ENCODE data around the gene CHST11. TPM values are rescaled to one million over a fixed set of nuclear protein-coding genes. Genes with fewer than 3 reads are reported as not detected.

CHST11 gene
- total RNA-seq, 4 donors from 2014 or later, result 2.1 to 7.3 (median 4.9) TPM

- WGBS, 2 donors, result 85 to 90% methylated on average over 12 of the region's 12 CpGs
- TF ChIP-seq CTCF (IDR thresholded peaks at IDR 0.05) (no peak), POLR2A (IDR thresholded peaks at IDR 0.05) (no peak)
- no peak for DNase-seq (ENCODE audit: low spot score in 2 of 2)
- intact Hi-C loops (cut with DNase I; ENCODE audit: low total_unique reads), result no loop called here
- no peak overlapping the region for H3K4me3 ChIP-seq (ENCODE audit: low read depth, poor library complexity, severe bottlenecking)
Measured at GRCh38 chr12:104653730-104654664, 197.2 kb downstream of the CHST11 start.

- peak in 1 of 2 donors; percentile 68 for DNase-seq (ENCODE audit: low spot score in 2 of 2)
- intact Hi-C loops (cut with DNase I; ENCODE audit: low total_unique reads), result no loop called here
- 94 to 97% methylated on average over 16 of the region's 16 CpGs for WGBS, 2 donors
- no peak overlapping the region for H3K4me3 ChIP-seq (ENCODE audit: low read depth, poor library complexity, severe bottlenecking)
- TF ChIP-seq CTCF (IDR thresholded peaks at IDR 0.05) (no peak), POLR2A (IDR thresholded peaks at IDR 0.05) (no peak)
Measured at GRCh38 chr12:104654665-104655609, 198.2 kb downstream of the CHST11 start.

- intact Hi-C loops (cut with DNase I; ENCODE audit: low total_unique reads), result no loop called here
- DNase-seq (ENCODE audit: low spot score in 2 of 2), result no peak
- WGBS, 2 donors, result 90 to 93% methylated on average over 10 of the region's 10 CpGs
- no peak overlapping the region for H3K4me3 ChIP-seq (ENCODE audit: low read depth, poor library complexity, severe bottlenecking)
- no peak for TF ChIP-seq POLR2A (IDR thresholded peaks at IDR 0.05)
- TF ChIP-seq CTCF (IDR thresholded peaks at IDR 0.05), result no peak
Measured at GRCh38 chr12:104656383-104656782, 199.6 kb downstream of the CHST11 start.

- WGBS, 2 donors, result 42 to 46% methylated on average over 5 of the region's 5 CpGs
- TF ChIP-seq POLR2A (IDR thresholded peaks at IDR 0.05) (no peak), CTCF (IDR thresholded peaks at IDR 0.05) (no peak)
- intact Hi-C loops (cut with DNase I; ENCODE audit: low total_unique reads), result no loop called here
- no peak overlapping the region for H3K4me3 ChIP-seq (ENCODE audit: low read depth, poor library complexity, severe bottlenecking)
- DNase-seq (ENCODE audit: low spot score in 2 of 2), result peak in 1 of 2 donors; percentile 43
Measured at GRCh38 chr12:104656921-104657320, 200.2 kb downstream of the CHST11 start.

- no peak overlapping the region for H3K4me3 ChIP-seq (ENCODE audit: low read depth, poor library complexity, severe bottlenecking)
- intact Hi-C loops (cut with DNase I; ENCODE audit: low total_unique reads), result no loop called here
- DNase-seq (ENCODE audit: low spot score in 2 of 2), result no peak
- WGBS, 2 donors, result 80 to 90% methylated on average over 12 to 13 of the region's 13 CpGs
- TF ChIP-seq POLR2A (IDR thresholded peaks at IDR 0.05), result no peak
- no peak for TF ChIP-seq CTCF (IDR thresholded peaks at IDR 0.05)
Measured at GRCh38 chr12:104657726-104658484, 201.2 kb downstream of the CHST11 start.
